Caco-2 (cell line): ENCODE results near the gene TOP3B. TPM values are rescaled to one million over a fixed set of nuclear protein-coding genes. Genes with fewer than 3 reads are reported as not detected.

Experiments
- BruUV-seq: library from RNA; stranded (reverse); fragments of 400-500 nt; replicated peaks from 2 replicates; lab custom pipeline; 2021; lab: Mats Ljungman, UMichigan
- CTCF ChIA-PET: fragments of 300-600 bp; sonication (Branson Sonifier 250); formaldehyde crosslinking; loops from one replicate; lab custom pipeline; 2022; ENCODE audit warnings: antibody characterized with exemption; lab: Charles Lee
- POLR2A ChIA-PET: fragments of 300-600 bp; sonication (Branson Sonifier 250); formaldehyde crosslinking; loops from one replicate; lab custom pipeline; 2022; ENCODE audit warnings: antibody characterized with exemption; lab: Charles Lee
- DNase-seq, 2 experiments: peaks; one replicate each; pipeline versions ENCODE4 v3.0.0 to v3.0.0-alpha.2; 2020 to 2022
- H3K27me3 ChIP-seq: replicated peaks from 2 replicates; pipeline ENCODE4 v1.6.0; 2011; ENCODE audit warnings: low read length; ENCODE audit not compliant: control insufficient read depth, insufficient read depth
- H3K36me3 ChIP-seq: 2 replicates; pipeline ENCODE4 v1.5.1; 2011; ENCODE audit warnings: low read length; ENCODE audit not compliant: control insufficient read depth, insufficient read depth
- H3K4me1 ChIP-seq: fragments of 250-450 bp; sonication (Bioruptor Pico); 2 replicates; pipeline ENCODE4 v1.5.1; 2020; ENCODE audit warnings: mild to moderate bottlenecking
- H3K4me3 ChIP-seq: 2 replicates; pipeline ENCODE4 v1.5.1; 2011; ENCODE audit warnings: low read depth, mild to moderate bottlenecking, control low read depth, low read length
- H3K9me3 ChIP-seq: fragments of 250-450 bp; sonication (Bioruptor Pico); 2 replicates; pipeline ENCODE4 v1.5.1; 2020; ENCODE audit warnings: mild to moderate bottlenecking, moderate library complexity
- H3K27ac Mint-ChIP-seq: one replicate; pipeline ENCODE4 v1.8.0; 2022; ENCODE audit warnings: mixed read lengths; ENCODE audit not compliant: unreplicated experiment
- H3K27me3 Mint-ChIP-seq: one replicate; pipeline ENCODE4 v1.8.0; 2022; ENCODE audit warnings: mixed read lengths; ENCODE audit not compliant: insufficient read depth, unreplicated experiment
- H3K36me3 Mint-ChIP-seq: one replicate; pipeline ENCODE4 v1.8.0; 2022; ENCODE audit warnings: mild to moderate bottlenecking, mixed read lengths; ENCODE audit not compliant: insufficient read depth, unreplicated experiment
- H3K4me1 Mint-ChIP-seq: one replicate; pipeline ENCODE4 v1.8.0; 2022; ENCODE audit warnings: low read depth, mixed read lengths; ENCODE audit not compliant: unreplicated experiment
- H3K4me3 Mint-ChIP-seq: one replicate; pipeline ENCODE4 v1.8.0; 2022; ENCODE audit warnings: mild to moderate bottlenecking, moderate library complexity, mixed read lengths; ENCODE audit not compliant: unreplicated experiment
- H3K9me3 Mint-ChIP-seq: one replicate; pipeline ENCODE4 v1.8.0; 2022; ENCODE audit warnings: mixed read lengths; ENCODE audit not compliant: unreplicated experiment
- intact Hi-C: fragments of 100-400 bp; cut with micrococcal nuclease; formaldehyde crosslinking; loops from one replicate; pipeline ENCODE4 v1.10.0; 2022; ENCODE audit not compliant: unreplicated experiment
- total RNA-seq: library from RNA; stranded (reverse); gene quantifications from 2 replicates; pipeline ENCODE4 v1.2.3, GENCODE V29; 2022
- TF ChIP-seq, protein P1 (sequence below), 2 experiments: fragments of 200-600 bp in 1 of 2; IDR thresholded peaks; 1 replicate in 1 of 2; 2 replicates in 1 of 2; pipeline versions ENCODE4 v1.5.1 to v1.8.0; 2011 to 2022; ENCODE audit warnings: antibody characterized with exemption in 1 of 2, control low read depth in 1 of 2, inconsistent platforms in 1 of 2, low read depth in 1 of 2, low read length in 1 of 2, mild to moderate bottlenecking in 1 of 2, moderate library complexity in 1 of 2; ENCODE audit not compliant: insufficient read depth in 1 of 2, severe bottlenecking in 1 of 2, unreplicated experiment in 1 of 2

TOP3B gene
- total RNA-seq, 1 experiment from 2014 or later = 63.7 TPM

GRCh38 chr22:22006596-22006990, 24.0 kb upstream of the TOP3B start:
- no TSS peak for BruUV-seq
- Histone ChIP-seq H3K9me3 (no peaks in the 10 kb centered on the region), H3K4me1 (no peaks in the 10 kb centered on the region), H3K27me3 (no peaks in the 10 kb centered on the region), H3K4me3 (no peak overlapping the region), H3K36me3 (no peaks in the 10 kb centered on the region)
- no peak for DNase-seq
- Mint-ChIP-seq H3K9me3 (no peaks in the 10 kb centered on the region), H3K27me3 (peaks cover 11% of the 10 kb centered on the region), H3K27ac (no peak overlapping the region), H3K36me3 (no peaks in the 10 kb centered on the region), H3K4me3 (no peak overlapping the region), H3K4me1 (no peaks in the 10 kb centered on the region)
- TF ChIP-seq, protein P1, sequence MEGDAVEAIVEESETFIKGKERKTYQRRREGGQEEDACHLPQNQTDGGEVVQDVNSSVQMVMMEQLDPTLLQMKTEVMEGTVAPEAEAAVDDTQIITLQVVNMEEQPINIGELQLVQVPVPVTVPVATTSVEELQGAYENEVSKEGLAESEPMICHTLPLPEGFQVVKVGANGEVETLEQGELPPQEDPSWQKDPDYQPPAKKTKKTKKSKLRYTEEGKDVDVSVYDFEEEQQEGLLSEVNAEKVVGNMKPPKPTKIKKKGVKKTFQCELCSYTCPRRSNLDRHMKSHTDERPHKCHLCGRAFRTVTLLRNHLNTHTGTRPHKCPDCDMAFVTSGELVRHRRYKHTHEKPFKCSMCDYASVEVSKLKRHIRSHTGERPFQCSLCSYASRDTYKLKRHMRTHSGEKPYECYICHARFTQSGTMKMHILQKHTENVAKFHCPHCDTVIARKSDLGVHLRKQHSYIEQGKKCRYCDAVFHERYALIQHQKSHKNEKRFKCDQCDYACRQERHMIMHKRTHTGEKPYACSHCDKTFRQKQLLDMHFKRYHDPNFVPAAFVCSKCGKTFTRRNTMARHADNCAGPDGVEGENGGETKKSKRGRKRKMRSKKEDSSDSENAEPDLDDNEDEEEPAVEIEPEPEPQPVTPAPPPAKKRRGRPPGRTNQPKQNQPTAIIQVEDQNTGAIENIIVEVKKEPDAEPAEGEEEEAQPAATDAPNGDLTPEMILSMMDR (IDR thresholded peaks at IDR 0.05; ENCODE audit: insufficient read depth in 1 of 2, low read depth in 1 of 2, low read length in 1 of 2, severe bottlenecking in 1 of 2, unreplicated experiment in 1 of 2) = no peak
- ChIA-PET CTCF (interaction anchor here (0.5 to 0.6 kb wide), 2 partner anchors 59 to 569 kb away, joined by 3 read pairs; no protein-coding TSS in a partner anchor), POLR2A (no interaction called here)
- intact Hi-C loops = no loop called here

DNA sequence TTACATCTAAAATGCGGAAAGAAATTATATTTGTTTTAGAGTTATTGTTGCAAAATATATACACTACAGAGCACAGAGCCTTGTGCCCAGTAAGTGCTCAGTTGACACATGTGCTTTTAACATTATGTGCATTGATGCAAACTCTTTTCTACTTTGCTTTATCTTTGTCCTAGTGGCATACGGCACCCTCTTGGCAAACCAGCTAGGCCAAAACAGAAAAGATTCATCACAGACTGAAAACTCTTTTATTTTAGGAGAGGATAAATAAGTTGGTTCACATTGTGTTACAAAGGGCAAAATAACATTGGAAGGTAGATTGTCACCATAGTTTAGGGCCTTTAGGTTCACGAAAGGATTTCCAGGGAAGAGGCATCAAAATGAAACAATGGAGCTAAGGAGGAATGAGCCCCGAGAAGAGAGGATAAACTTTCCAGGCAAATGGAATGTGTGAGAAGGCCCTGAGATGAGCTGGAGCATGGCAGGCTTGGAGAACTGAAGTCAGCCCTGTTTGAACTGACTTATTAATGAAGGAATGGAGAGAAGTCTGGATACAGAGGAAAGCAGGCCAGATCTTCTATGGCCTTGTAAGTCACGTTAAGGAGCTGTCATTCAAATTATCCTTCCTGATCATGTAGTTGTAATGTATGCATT, 23.5 kb upstream of the TOP3B start:
- no peaks in the 10 kb centered on the region for H3K27me3 ChIP-seq
- intact Hi-C loops = no loop called here
- Mint-ChIP-seq H3K9me3 (no peaks in the 10 kb centered on the region), H3K27me3 (peaks cover 13% of the 10 kb centered on the region), H3K27ac (no peak overlapping the region), H3K36me3 (no peaks in the 10 kb centered on the region), H3K4me1 (no peaks in the 10 kb centered on the region), H3K4me3 (no peak overlapping the region)
- CTCF ChIA-PET = interaction anchor here (0.6 kb wide), 1 partner anchor 570 kb away, joined by 3 read pairs; no protein-coding TSS in a partner anchor
- TF ChIP-seq, protein P1 (IDR thresholded peaks at IDR 0.05; ENCODE audit: insufficient read depth in 1 of 2, low read depth in 1 of 2, low read length in 1 of 2, severe bottlenecking in 1 of 2, unreplicated experiment in 1 of 2) = no peak
- H3K4me3 ChIP-seq = no peak overlapping the region
- H3K36me3 ChIP-seq = no peaks in the 10 kb centered on the region
- H3K4me1 ChIP-seq = no peaks in the 10 kb centered on the region
- no TSS peak for BruUV-seq
- POLR2A ChIA-PET = no interaction called here
- no peak for DNase-seq
- H3K9me3 ChIP-seq = no peaks in the 10 kb centered on the region

DNA sequence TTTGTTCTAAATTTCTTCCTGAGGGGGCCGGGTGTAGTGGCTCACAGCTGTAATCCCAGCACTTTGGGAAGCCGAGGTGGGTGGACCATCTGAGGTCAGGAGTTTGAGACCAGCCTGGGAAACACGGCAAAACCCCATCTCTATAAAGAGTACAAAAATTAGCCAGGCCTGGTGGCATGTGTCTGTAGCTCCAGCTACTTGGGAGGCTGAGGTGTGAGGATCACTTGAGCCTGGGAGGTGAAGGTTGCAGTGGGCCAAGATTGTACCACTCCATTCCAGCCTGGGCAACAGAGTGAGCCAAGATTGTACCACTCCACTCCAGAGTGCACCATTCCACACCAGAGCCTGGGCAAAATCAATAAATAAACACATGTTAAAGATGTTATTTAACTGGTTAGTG, 20.6 kb upstream of the TOP3B start:
- BruUV-seq = no TSS peak
- no peaks in the 10 kb centered on the region for H3K9me3 ChIP-seq
- H3K27me3 Mint-ChIP-seq = peaks cover 2% of the 10 kb centered on the region
- H3K36me3 ChIP-seq = no peaks in the 10 kb centered on the region
- no peak overlapping the region for H3K4me3 Mint-ChIP-seq
- ChIA-PET POLR2A (no interaction called here), CTCF (no interaction called here)
- H3K4me1 Mint-ChIP-seq = no peaks in the 10 kb centered on the region
- TF ChIP-seq, protein P1 (IDR thresholded peaks at IDR 0.05; ENCODE audit: insufficient read depth in 1 of 2, low read depth in 1 of 2, low read length in 1 of 2, severe bottlenecking in 1 of 2, unreplicated experiment in 1 of 2) = no peak
- H3K9me3 Mint-ChIP-seq = no peaks in the 10 kb centered on the region
- H3K27me3 ChIP-seq = no peaks in the 10 kb centered on the region
- intact Hi-C loops = no loop called here
- no peak for DNase-seq
- no peak overlapping the region for H3K4me3 ChIP-seq
- H3K4me1 ChIP-seq = no peaks in the 10 kb centered on the region
- H3K27ac Mint-ChIP-seq = no peak overlapping the region
- no peaks in the 10 kb centered on the region for H3K36me3 Mint-ChIP-seq
